Amniotic epithelial cell (primary cell): ENCODE measurements around the gene IGFBP5.

Experiments used
- DNase-seq: peaks from one replicate; pipeline ENCODE4 v3.0.0-alpha.2; 2010; ENCODE audit warnings: low read depth

IGFBP5 gene

GRCh38 chr2:216688731-216689340 is 6.5 kb downstream of the IGFBP5 start:
- DNase-seq: peak; percentile 34

DNA sequence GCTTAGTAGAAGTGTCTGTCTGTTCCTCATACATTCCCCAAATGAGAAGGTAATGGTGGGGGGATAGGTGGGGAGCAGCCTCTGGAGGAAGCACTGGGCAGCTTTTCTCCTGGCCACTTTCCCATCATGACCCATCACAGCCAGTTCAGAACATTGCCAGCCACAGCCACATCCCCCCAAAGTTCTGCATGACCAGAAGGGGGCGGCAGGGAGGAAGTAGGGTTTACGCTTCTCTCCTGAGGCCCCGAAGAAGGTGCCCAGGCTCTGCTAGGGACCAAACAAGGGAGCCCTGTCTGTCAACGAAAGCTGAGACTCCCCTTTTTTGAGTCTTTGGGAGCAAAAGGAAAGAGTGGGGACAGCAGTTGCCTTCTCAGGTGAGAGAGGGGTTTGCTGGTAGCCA is 7.7 kb downstream of the IGFBP5 start:
- DNase-seq: no peak

GRCh38 chr2:216687111-216687510 is 8.2 kb downstream of the IGFBP5 start:
- no peak for DNase-seq

- no peak for DNase-seq
These were observed 9.9 kb downstream of the IGFBP5 start for GRCh38 chr2:216685327-216685875.

GRCh38 chr2:216683846-216684245 is 11.5 kb downstream of the IGFBP5 start:
- peak; percentile 99 for DNase-seq

DNA sequence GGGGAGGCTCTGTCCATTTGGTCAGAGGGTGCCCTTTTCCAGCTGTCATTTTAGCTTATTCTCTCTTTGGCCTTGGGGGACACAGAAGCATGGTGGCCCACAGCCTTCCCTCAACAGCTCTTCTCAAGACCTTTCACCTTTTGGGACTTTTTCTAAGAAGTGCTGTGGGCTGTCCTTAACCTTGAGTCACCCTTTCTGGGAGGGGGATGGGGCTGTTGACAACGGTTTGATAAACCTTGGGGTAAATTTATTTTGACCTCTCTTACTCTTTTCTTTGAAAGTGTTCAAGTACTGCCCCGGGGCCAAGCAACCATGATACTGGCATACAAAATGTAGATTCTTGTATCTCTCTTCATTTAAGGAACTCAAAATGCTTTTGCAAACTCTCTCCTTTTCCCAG is 13.7 kb downstream of the IGFBP5 start:
- DNase-seq: no peak

GRCh38 chr2:216680951-216681629 is 14.3 kb downstream of the IGFBP5 start:
- no peak for DNase-seq

DNA sequence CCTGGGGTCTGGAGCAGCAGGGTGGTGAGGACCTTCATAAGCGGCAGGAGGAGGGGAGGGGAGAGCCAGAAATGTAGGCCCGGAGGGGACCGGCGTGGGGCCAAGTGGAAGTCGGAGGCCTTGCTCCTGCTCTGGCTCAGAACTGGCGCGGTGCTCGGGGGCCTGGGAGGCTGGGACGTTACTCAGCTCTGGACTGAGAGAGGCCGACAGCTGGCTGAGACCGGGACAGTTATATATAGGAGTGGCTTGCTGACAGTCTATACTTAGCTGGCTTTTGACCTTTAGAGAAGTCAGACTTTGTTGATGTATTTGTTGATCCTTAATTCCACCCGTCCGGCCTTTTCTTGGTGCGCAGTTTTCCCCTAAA is 15.7 kb downstream of the IGFBP5 start:
- DNase-seq: no peak

GRCh38 chr2:216678813-216679657 is 16.3 kb downstream of the IGFBP5 start:
- no peak for DNase-seq

DNA sequence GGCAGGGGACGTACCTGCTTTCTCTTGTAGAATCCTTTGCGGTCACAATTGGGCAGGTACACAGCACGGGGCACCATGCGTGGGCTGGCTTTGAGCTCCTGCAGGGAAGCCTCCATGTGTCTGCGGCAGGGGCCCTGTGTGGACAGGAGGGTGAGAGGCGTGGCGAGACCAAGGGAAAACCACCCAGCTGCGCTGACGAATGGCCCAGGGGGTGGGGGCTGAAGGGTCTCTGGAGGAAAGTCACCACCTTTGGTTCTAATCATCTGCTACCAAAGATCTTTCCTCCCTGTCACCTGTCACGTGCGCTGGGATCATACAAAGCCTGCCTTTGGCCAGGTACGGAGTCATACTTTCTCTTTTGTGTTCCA is 17.3 kb downstream of the IGFBP5 start:
- no peak for DNase-seq

- no peak for DNase-seq
These were observed 17.8 kb downstream of the IGFBP5 start for GRCh38 chr2:216677439-216678097.

DNA sequence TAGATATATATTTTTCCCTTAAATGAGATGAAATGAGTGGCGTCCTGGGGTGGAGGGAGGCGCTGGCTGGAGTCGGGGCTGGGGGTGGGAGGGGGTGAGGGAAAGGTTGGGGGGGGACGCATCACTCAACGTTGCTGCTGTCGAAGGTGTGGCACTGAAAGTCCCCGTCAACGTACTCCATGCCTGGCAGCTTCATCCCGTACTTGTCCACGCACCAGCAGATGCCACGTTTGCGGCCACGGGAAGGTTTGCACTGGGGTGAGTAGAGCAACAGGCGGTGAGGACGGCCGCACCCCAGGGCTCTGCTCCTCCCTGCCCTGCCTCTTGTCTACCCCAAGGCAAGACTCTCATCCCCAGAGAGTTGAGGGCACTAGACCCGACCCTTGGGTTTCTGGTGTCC is 18.7 kb downstream of the IGFBP5 start:
- no peak for DNase-seq

- no peak for DNase-seq
These were observed 21.0 kb downstream of the IGFBP5 start for GRCh38 chr2:216674376-216674775.

DNA sequence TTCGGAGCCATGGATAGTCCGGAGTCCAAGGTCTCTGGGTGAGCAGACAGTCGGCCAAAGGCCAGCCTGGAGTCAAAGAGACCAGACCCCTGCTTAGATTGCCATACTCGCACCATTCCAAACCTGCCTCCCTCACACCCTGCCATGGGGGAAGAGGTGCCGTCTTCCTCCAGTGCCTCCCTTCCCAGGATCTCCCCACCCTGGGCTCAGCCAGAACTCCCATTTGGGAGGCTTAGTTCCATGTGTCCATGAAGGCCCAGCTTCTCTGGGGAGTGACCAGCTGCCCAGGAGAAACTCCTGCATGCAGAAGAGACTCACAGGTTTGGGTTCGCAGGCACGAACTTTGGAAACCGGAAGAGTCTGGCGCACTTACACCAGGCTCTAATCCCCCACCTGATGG is 21.7 kb downstream of the IGFBP5 start:
- no peak for DNase-seq

DNA sequence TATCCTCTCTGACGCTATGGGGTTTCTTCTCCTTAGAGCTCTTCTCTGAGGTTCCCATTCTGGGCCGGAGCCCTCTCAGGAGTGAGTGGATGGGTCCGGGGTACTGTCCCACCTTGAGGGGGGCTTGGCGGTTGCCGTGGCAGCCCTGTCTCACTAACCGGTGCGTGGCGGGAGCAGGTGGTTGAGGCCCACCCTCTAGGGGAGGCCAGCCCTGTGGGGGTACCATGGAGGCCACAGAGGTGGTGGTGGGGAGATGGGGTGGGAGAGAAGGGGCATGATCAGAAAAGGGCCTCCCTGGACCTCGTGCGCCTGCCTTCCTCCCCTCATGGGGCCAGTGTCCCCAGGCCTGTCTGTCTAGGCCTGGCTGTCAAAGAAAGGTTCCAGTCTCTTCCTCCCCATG is 22.3 kb downstream of the IGFBP5 start:
- DNase-seq: no peak

- DNase-seq: no peak
These were observed 22.9 kb downstream of the IGFBP5 start for GRCh38 chr2:216672466-216672865.

DNA sequence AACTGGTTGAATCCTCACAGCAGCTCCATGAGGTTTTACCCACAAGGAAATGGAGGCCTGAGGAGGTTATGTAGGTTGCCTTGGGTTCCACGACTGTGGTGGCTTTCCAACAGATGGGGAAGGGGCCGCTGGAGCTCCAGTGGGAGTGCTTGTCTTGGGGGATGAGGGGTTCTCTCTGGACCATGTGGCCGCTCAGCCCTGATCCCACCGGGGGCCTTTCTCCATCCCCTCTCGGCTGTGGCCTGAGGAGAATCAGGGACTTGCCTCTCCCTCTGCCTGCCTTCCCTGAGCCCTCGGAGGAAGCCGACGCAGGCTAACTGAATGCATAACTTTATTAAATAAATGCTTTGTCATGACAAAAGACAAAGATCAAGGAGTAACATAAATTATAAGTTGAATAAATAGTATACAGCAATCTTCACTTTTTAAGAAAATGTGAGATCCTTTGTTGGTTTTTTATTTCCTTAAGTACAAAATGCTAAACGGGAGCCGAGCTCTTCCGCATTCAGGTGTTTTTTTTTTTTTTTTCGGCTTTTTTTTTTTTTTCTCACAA is 23.5 kb downstream of the IGFBP5 start:
- DNase-seq: no peak

DNA sequence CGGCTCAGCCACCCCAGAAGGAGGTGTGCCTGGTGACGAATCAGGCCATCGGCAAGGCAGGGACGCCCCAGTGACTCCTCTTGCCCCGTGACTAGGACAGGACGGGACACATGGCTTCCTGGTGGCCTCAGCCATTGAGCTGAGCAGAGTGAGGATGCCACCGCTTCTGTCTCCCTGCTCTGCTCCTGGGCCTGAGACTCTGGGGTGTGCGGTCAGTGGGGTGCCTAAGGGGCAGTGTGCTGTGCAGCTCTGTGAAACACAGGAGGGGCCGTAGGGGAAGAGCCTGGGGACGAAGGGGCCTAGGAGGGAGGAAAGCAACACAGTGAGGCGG is 24.3 kb downstream of the IGFBP5 start:
- no peak for DNase-seq

DNA sequence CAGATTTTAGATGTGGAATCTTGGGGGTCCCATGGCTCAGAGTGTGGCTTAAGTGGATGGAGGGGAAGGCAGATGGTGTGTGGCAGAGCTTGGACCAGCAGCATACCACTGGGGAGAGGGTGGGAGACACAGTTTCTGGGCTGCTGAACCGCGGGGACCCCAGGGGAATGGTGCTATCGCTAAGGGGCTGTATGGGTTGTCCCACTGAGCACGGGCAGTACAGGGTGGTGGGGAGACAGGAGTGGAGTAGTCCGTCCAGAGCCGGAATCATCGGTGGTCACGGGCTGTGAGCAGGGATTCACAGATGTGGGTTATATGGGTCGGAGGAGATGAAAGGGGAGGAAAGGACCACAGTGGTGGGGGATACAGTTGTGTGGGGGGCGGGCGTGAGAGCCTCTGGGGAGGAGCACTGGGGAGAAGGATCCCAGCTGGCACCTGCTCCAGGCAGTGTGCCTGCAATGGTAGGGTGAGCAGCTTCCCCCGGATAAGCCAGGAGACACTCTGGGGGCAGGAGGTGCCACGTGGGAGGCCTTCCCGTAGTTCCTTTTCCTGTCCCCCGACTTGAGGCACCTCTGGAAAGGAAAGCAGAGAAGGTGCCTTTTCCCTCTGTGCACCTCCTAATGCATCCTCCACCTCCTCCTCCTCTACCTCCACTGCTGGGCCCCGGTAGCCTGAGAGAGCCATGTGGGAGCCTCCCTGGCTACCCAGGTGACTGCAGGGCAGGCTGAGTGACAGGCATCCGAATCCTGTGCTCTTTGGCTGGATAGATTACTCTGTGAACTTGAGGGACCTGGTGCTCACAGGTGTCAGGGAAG is 24.9 kb downstream of the IGFBP5 start:
- no peak for DNase-seq

- peak; percentile 67 for DNase-seq
These were observed 28.7 kb downstream of the IGFBP5 start for GRCh38 chr2:216666461-216667233.

GRCh38 chr2:216665717-216666116 is 29.6 kb downstream of the IGFBP5 start:
- peak; percentile 30 for DNase-seq
